Keratinocyte (primary cell): ENCODE data around the gene DNAAF5. TPM values are rescaled to one million over a fixed set of nuclear protein-coding genes. Genes with fewer than 3 reads are reported as not detected.

ENCODE experiments used
- DNase-seq: peaks from one replicate; pipeline ENCODE4 v3.0.0-alpha.2; 2011; ENCODE audit warnings: low read depth, missing footprints, low spot score
- FAIRE-seq: peaks from 2 replicates; lab custom pipeline; 2011; peaks lifted over from hg19 to GRCh38; lab: Jason Lieb, UNC
- H2AFZ ChIP-seq: 2 replicates; pipeline ENCODE4 v1.6.0; 2012; ENCODE audit warnings: low read length, control low read depth, inconsistent platforms; ENCODE audit not compliant: control insufficient read depth
- H3K27ac ChIP-seq: 2 replicates; pipeline ENCODE4 v1.5.1; 2011; ENCODE audit warnings: low read length; ENCODE audit not compliant: control insufficient read depth, insufficient read depth
- H3K27me3 ChIP-seq: 3 replicates; pipeline ENCODE4 v1.6.0; 2011; ENCODE audit warnings: low read length; ENCODE audit not compliant: control insufficient read depth, insufficient read depth; ENCODE audit errors: extremely low read depth
- H3K36me3 ChIP-seq, 2 experiments: 2 replicates in 1 of 2; 3 replicates in 1 of 2; pipeline ENCODE4 v1.5.1; 2011; ENCODE audit warnings: low read length in 2 of 2, mild to moderate bottlenecking in 1 of 2; ENCODE audit not compliant: control insufficient read depth in 2 of 2, insufficient read depth in 2 of 2; ENCODE audit errors: extremely low read depth in 1 of 2
- H3K4me1 ChIP-seq: 3 replicates; pipeline ENCODE4 v1.5.1; 2011; ENCODE audit warnings: low read length; ENCODE audit not compliant: control insufficient read depth, insufficient read depth; ENCODE audit errors: extremely low read depth
- H3K4me2 ChIP-seq: 3 replicates; pipeline ENCODE4 v1.6.0; 2011; ENCODE audit warnings: low read depth, low read length; ENCODE audit not compliant: control insufficient read depth, insufficient read depth; ENCODE audit errors: extremely low read depth
- H3K4me3 ChIP-seq, 3 experiments: fragments of 200-600 bp in 1 of 3; sonication (generic) in 1 of 3; 2 replicates in 2 of 3; 3 replicates in 1 of 3; pipeline ENCODE4 v1.5.1; 2011 to 2016; ENCODE audit warnings: low read length in 3 of 3, mild to moderate bottlenecking in 3 of 3, control low read depth in 2 of 3, inconsistent platforms in 1 of 3, low read depth in 1 of 3, mixed read lengths in 1 of 3, mixed run types in 1 of 3, moderate library complexity in 1 of 3; ENCODE audit not compliant: control insufficient read depth in 2 of 3, insufficient read depth in 2 of 3; ENCODE audit errors: extremely low read depth in 1 of 3
- H3K79me2 ChIP-seq: 2 replicates; pipeline ENCODE4 v1.6.0; 2012; ENCODE audit warnings: low read length; ENCODE audit not compliant: control insufficient read depth, insufficient read depth
- H3K9ac ChIP-seq: 3 replicates; pipeline ENCODE4 v1.6.0; 2011; ENCODE audit warnings: low read length; ENCODE audit not compliant: control insufficient read depth, insufficient read depth; ENCODE audit errors: extremely low read depth
- H3K9me1 ChIP-seq: 3 replicates; pipeline ENCODE4 v1.6.0; 2011; ENCODE audit warnings: low read length; ENCODE audit not compliant: control insufficient read depth, insufficient read depth; ENCODE audit errors: extremely low read depth
- H3K9me3 ChIP-seq: 2 replicates; pipeline ENCODE4 v1.5.1; 2012; ENCODE audit warnings: low read depth, low read length; ENCODE audit not compliant: control insufficient read depth
- H4K20me1 ChIP-seq: 3 replicates; pipeline ENCODE4 v1.6.0; 2011; ENCODE audit warnings: low read length; ENCODE audit not compliant: control insufficient read depth, insufficient read depth; ENCODE audit errors: extremely low read depth
- EZH2 ChIP-seq: IDR thresholded peaks from one replicate; pipeline ENCODE4 v1.6.1; 2012; ENCODE audit warnings: inconsistent platforms, mild to moderate bottlenecking, low read length, moderate library complexity
- dilution Hi-C: fragments of 300-500 bp; cut with MboI; formaldehyde crosslinking; loops from one replicate; pipeline ENCODE4 v1.7.0; 2020; ENCODE audit warnings: low sequenced_read_pairs; ENCODE audit not compliant: extremely low pct_ligation_motif_present
- polyA plus RNA-seq, 5 experiments: library from polyadenylated mRNA; depleted of rRNA in 3 of 5; stranded (reverse) in 3 of 5; stranded (forward) in 1 of 5; unstranded in 1 of 5; fragments of >200 nt; gene quantifications; 1 replicate in 1 of 5; 2 replicates in 3 of 5; 3 replicates in 1 of 5; pipeline versions ENCODE4 v1.2.1 to v1.2.3, GENCODE V29; 2011 to 2012; ENCODE audit warnings: missing spikeins in 2 of 5, low read depth in 1 of 5, low replicate concordance in 1 of 5
- TF ChIP-seq, protein P1 (sequence below), 3 experiments: IDR thresholded peaks in 1 of 3; conservative IDR thresholded peaks in 1 of 3; optimal IDR thresholded peaks in 1 of 3; 2 replicates in 2 of 3; 3 replicates in 1 of 3; pipeline versions ENCODE3 to v1.5.1; 2011; ENCODE audit warnings: low read length in 3 of 3, mild to moderate bottlenecking in 3 of 3, moderate library complexity in 2 of 3, control low read depth in 1 of 3, inconsistent platforms in 1 of 3; ENCODE audit not compliant: insufficient read depth in 2 of 3; ENCODE audit errors: extremely low read depth in 1 of 3

DNAAF5 gene
- polyA plus RNA-seq, 1 donor (not counting 4 experiments of a cell fraction or from before 2014, with no cell fraction given), result 16.3 TPM

DNA sequence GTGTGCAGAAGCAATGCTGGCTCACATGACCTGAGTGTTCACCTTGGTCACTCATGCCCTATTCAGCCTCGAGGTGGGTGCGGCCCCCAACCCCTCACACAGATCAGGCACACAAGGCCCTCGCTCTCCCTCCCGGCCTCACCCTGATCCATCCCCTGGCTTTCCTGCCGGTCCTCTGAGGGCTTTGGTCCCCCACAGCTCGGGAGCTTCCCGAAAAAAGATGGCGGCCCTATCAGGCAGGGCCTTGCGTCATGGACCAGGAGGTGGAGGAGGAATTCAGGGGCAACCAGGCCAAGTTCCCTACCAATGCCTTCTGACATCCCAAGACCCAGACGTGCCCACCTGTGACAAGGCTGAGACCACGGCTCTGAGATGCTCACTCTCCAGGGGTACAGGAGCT lies 43.7 kb upstream of the DNAAF5 start:
- no peak for DNase-seq
- TF ChIP-seq, protein P1, sequence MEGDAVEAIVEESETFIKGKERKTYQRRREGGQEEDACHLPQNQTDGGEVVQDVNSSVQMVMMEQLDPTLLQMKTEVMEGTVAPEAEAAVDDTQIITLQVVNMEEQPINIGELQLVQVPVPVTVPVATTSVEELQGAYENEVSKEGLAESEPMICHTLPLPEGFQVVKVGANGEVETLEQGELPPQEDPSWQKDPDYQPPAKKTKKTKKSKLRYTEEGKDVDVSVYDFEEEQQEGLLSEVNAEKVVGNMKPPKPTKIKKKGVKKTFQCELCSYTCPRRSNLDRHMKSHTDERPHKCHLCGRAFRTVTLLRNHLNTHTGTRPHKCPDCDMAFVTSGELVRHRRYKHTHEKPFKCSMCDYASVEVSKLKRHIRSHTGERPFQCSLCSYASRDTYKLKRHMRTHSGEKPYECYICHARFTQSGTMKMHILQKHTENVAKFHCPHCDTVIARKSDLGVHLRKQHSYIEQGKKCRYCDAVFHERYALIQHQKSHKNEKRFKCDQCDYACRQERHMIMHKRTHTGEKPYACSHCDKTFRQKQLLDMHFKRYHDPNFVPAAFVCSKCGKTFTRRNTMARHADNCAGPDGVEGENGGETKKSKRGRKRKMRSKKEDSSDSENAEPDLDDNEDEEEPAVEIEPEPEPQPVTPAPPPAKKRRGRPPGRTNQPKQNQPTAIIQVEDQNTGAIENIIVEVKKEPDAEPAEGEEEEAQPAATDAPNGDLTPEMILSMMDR (optimal IDR thresholded peaks at IDR 0.05 in 1 of 3, IDR thresholded peaks at IDR 0.05 in 1 of 3, conservative IDR thresholded peaks at IDR 0.05 in 1 of 3; ENCODE audit: extremely low read depth in 1 of 3, insufficient read depth in 2 of 3, low read length in 3 of 3), result no peak
- TF ChIP-seq EZH2, result no peak
- Histone ChIP-seq H4K20me1 (no peaks in the 10 kb centered on the region), H3K27me3 (no peaks in the 10 kb centered on the region), H3K4me1 (no peaks in the 10 kb centered on the region), H3K27ac (no peak overlapping the region), H3K9me1 (no peaks in the 10 kb centered on the region), H3K4me3 (no peak overlapping the region), H3K9ac (no peak overlapping the region), H3K4me2 (no peak overlapping the region), H3K9me3 (no peaks in the 10 kb centered on the region), H2AFZ (no peak overlapping the region), H3K36me3 (peaks cover 0 to 2% of the 10 kb centered on the region in 2 experiments), H3K79me2 (no peaks in the 10 kb centered on the region)
- FAIRE-seq, result no peak
- dilution Hi-C loops, result no loop called here

DNA sequence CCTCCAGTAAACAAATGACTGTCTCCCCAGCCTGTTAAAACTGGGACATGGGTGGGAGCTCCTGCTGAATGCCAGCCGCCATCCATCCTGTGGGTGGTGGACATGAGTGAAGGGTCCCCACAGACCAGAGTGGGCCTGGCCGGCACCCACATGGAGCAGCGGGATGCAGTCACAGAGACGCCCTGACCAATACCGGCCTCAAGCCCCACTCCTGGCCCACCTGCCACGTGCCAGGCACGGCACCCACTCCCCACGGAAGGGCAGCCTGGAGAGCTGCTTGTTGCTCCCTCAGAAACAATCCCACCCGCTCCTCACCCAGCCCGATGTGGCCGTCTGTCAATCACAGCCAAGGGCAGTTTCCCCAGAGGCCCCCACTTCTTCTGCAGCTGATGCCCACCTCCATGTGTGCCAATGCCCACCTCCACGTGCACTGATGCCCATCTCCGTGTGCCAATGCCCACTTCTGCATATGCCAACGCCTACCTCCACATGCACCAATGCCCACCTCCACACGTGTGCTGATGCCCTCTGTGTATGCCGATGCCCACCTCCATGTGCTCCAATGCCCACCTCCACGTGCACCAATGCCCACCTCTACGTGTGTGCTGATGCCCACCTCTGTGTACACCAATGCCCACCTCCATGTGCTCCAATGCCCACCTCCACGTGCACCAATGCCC lies 42.8 kb upstream of the DNAAF5 start:
- H3K27ac ChIP-seq, result no peak overlapping the region
- no peaks in the 10 kb centered on the region for H3K9me1 ChIP-seq
- H3K36me3 ChIP-seq, result peaks cover 0 to 2% of the 10 kb centered on the region in 2 experiments
- no peaks in the 10 kb centered on the region for H3K79me2 ChIP-seq
- no peak for TF ChIP-seq EZH2
- TF ChIP-seq, protein P1 (optimal IDR thresholded peaks at IDR 0.05 in 1 of 3, IDR thresholded peaks at IDR 0.05 in 1 of 3, conservative IDR thresholded peaks at IDR 0.05 in 1 of 3; ENCODE audit: extremely low read depth in 1 of 3, insufficient read depth in 2 of 3, low read length in 3 of 3), result no peak
- no peaks in the 10 kb centered on the region for H4K20me1 ChIP-seq
- FAIRE-seq (no peak), DNase-seq (no peak)
- H3K27me3 ChIP-seq, result no peaks in the 10 kb centered on the region
- no peak overlapping the region for H3K9ac ChIP-seq
- no peaks in the 10 kb centered on the region for H3K4me1 ChIP-seq
- dilution Hi-C loops, result no loop called here
- H3K4me2 ChIP-seq, result no peak overlapping the region
- H3K4me3 ChIP-seq, result no peak overlapping the region
- H2AFZ ChIP-seq, result no peak overlapping the region
- peaks cover 3% of the 10 kb centered on the region for H3K9me3 ChIP-seq
